K562 (cell line): Measurements from ENCODE around the gene SOCS2. TPM values are rescaled to one million over a fixed set of nuclear protein-coding genes. Genes with fewer than 3 reads are reported as not detected.

Experiments
- CREBBP ChIP-seq: IDR thresholded peaks from one replicate; pipeline ENCODE4 v1.6.1; 2012; ENCODE audit warnings: low read depth, mild to moderate bottlenecking, control low read depth, inconsistent platforms, low read length
- FOXM1 ChIP-seq, 2 experiments: fragments of 450-650 bp in 1 of 2; sonication (generic) in 1 of 2; formaldehyde crosslinking in 1 of 2; IDR thresholded peaks; 2 replicates each; pipeline versions ENCODE4 v1.6.1 to v1.9.0; 2017 to 2022; ENCODE audit warnings: low read depth in 2 of 2, mild to moderate bottlenecking in 2 of 2, missing genetic modification reagents in 1 of 2, moderate library complexity in 1 of 2
- FUS ChIP-seq: fragments of 200-400 bp; formaldehyde crosslinking; optimal IDR thresholded peaks from 2 replicates; pipeline ENCODE3; 2017; ENCODE audit warnings: low read depth, low read length
- GATAD2A ChIP-seq: fragments of 450-650 bp; IDR thresholded peaks from 2 replicates; pipeline ENCODE4 v1.6.1; 2017
- GATAD2B ChIP-seq: fragments of 450-650 bp; IDR thresholded peaks from 2 replicates; pipeline ENCODE4 v1.6.1; 2017; ENCODE audit warnings: mild to moderate bottlenecking, borderline replicate concordance
- JUN ChIP-seq, 2 experiments: sonication (generic) in 1 of 2; formaldehyde crosslinking in 1 of 2; IDR thresholded peaks; 2 replicates each; pipeline versions ENCODE4 v1.6.1 to v1.8.0; 2012 to 2022; ENCODE audit warnings: borderline replicate concordance in 2 of 2, mild to moderate bottlenecking in 2 of 2, improper control_type of control experiment in 1 of 2, low read depth in 1 of 2, low read length in 1 of 2, missing genetic modification reagents in 1 of 2
- KLF13 ChIP-seq: fragments of 450-650 bp; IDR thresholded peaks from 2 replicates; pipeline ENCODE4 v1.6.1; 2016; ENCODE audit warnings: missing genetic modification characterization, low read depth, mild to moderate bottlenecking, missing compliant biosample characterization, moderate library complexity, borderline replicate concordance
- MED1 ChIP-seq: sonication (generic); formaldehyde crosslinking; IDR thresholded peaks from 2 replicates; pipeline ENCODE4 v1.8.1; 2023; ENCODE audit warnings: missing genetic modification reagents, borderline replicate concordance
- MNT ChIP-seq, 2 experiments: fragments of 450-650 bp; conservative IDR thresholded peaks; 2 replicates each; pipeline ENCODE4 v1.6.1; 2017; ENCODE audit warnings: mild to moderate bottlenecking in 2 of 2, moderate library complexity in 2 of 2
- MYBL2 ChIP-seq, 2 experiments: fragments of 450-650 bp in 1 of 2; sonication (generic) in 1 of 2; formaldehyde crosslinking in 1 of 2; IDR thresholded peaks; 2 replicates each; pipeline versions ENCODE4 v1.6.1 to v1.8.1; 2017 to 2022; ENCODE audit warnings: borderline replicate concordance in 1 of 2, inconsistent platforms in 1 of 2, low read depth in 1 of 2, mild to moderate bottlenecking in 1 of 2, missing genetic modification reagents in 1 of 2, moderate library complexity in 1 of 2
- NR2C2 ChIP-seq, 2 experiments: fragments of 200-800 bp in 1 of 2; sonication (Bioruptor generic) in 1 of 2; sonication (generic) in 1 of 2; formaldehyde crosslinking in 1 of 2; IDR thresholded peaks; 2 replicates each; pipeline versions ENCODE4 v1.6.1 to v1.8.0; 2016 to 2022; ENCODE audit warnings: mild to moderate bottlenecking in 1 of 2, missing compliant biosample characterization in 1 of 2, missing genetic modification characterization in 1 of 2, missing genetic modification reagents in 1 of 2
- OTX1 ChIP-seq: fragments of 450-650 bp; formaldehyde crosslinking; IDR thresholded peaks from 2 replicates; pipeline ENCODE4 v1.4.0; 2022; ENCODE audit warnings: mild to moderate bottlenecking
- POLR2A ChIP-seq: fragments of 450-650 bp; conservative IDR thresholded peaks from 2 replicates; pipeline ENCODE4 v1.6.1; 2016
- RBM17 ChIP-seq: fragments of 200-400 bp; formaldehyde crosslinking; IDR thresholded peaks from 2 replicates; pipeline ENCODE4 v1.6.1; 2017; ENCODE audit warnings: low read depth, mild to moderate bottlenecking, low read length, borderline replicate concordance
- SOX6 ChIP-seq: fragments of 450-650 bp; IDR thresholded peaks from 2 replicates; pipeline ENCODE4 v1.6.1; 2014; ENCODE audit warnings: mild to moderate bottlenecking
- TCF7 ChIP-seq: sonication (generic); IDR thresholded peaks from 2 replicates; pipeline ENCODE4 v1.6.1; 2016; ENCODE audit warnings: antibody characterized with exemption, borderline replicate concordance
- TRIM25 ChIP-seq: fragments of 450-650 bp; IDR thresholded peaks from 2 replicates; pipeline ENCODE4 v1.7.0; 2016; ENCODE audit warnings: borderline replicate concordance
- ZFP1 ChIP-seq: fragments of 450-650 bp; formaldehyde crosslinking; IDR thresholded peaks from 2 replicates; pipeline ENCODE4 v1.4.0; 2020; ENCODE audit warnings: mild to moderate bottlenecking, mixed read lengths
- ZNF12 ChIP-seq: sonication (generic); formaldehyde crosslinking; IDR thresholded peaks from 2 replicates; pipeline ENCODE4 v1.4.0; 2020; ENCODE audit warnings: mild to moderate bottlenecking, missing genetic modification reagents
- ZNF324 ChIP-seq: fragments of 250-450 bp; sonication (Bioruptor Pico); IDR thresholded peaks from 2 replicates; pipeline ENCODE4 v1.4.0; 2020; ENCODE audit warnings: mild to moderate bottlenecking
- ZNF408 ChIP-seq: fragments of 250-450 bp; sonication (Bioruptor Pico); IDR thresholded peaks from 2 replicates; pipeline ENCODE4 v1.4.0; 2020; ENCODE audit warnings: low read depth, mild to moderate bottlenecking, moderate library complexity
- ZNF586 ChIP-seq: fragments of 450-650 bp; formaldehyde crosslinking; conservative IDR thresholded peaks from 2 replicates; pipeline ENCODE4 v1.4.0; 2020; ENCODE audit warnings: mild to moderate bottlenecking, moderate library complexity
- polyA plus RNA-seq, 8 experiments: library from polyadenylated mRNA; depleted of rRNA in 4 of 8; stranded (reverse) in 5 of 8; unstranded in 3 of 8; fragments of >200 nt; fragmentation: Nextera tagmentation in 2 of 8; fragmentation: Illumina TruSeq in 1 of 8; extraction: Ambion mirVana in 2 of 8; extraction: Trizol in 1 of 8; gene quantifications; 2 replicates each; pipeline versions ENCODE4 v1.2.1 to v1.2.3, GENCODE V29; 2011 to 2014; ENCODE audit warnings: inconsistent platforms in 1 of 8, missing spikeins in 1 of 8
- total RNA-seq, 7 experiments: library from RNA; depleted of rRNA in 6 of 7; stranded (reverse); fragments of >200 nt in 6 of 7; fragmentation: Illumina TruSeq in 2 of 7; extraction: Trizol in 2 of 7; gene quantifications; 2 replicates each; pipeline versions ENCODE4 v1.2.1 to v1.2.3, GENCODE V29; 2011 to 2021; ENCODE audit warnings: low replicate concordance in 1 of 7
- TF ChIP-seq, protein P1 (sequence below): sonication (generic); formaldehyde crosslinking; IDR thresholded peaks from 2 replicates; pipeline ENCODE4 v1.8.1; 2022; ENCODE audit warnings: missing genetic modification reagents

SOCS2 gene
- total and polyA plus RNA-seq, 9 of the 15 experiments (the other 6 are each of a cell fraction or from before 2014, with no cell fraction given) = 37.0 to 162 (median 98.7) TPM

DNA sequence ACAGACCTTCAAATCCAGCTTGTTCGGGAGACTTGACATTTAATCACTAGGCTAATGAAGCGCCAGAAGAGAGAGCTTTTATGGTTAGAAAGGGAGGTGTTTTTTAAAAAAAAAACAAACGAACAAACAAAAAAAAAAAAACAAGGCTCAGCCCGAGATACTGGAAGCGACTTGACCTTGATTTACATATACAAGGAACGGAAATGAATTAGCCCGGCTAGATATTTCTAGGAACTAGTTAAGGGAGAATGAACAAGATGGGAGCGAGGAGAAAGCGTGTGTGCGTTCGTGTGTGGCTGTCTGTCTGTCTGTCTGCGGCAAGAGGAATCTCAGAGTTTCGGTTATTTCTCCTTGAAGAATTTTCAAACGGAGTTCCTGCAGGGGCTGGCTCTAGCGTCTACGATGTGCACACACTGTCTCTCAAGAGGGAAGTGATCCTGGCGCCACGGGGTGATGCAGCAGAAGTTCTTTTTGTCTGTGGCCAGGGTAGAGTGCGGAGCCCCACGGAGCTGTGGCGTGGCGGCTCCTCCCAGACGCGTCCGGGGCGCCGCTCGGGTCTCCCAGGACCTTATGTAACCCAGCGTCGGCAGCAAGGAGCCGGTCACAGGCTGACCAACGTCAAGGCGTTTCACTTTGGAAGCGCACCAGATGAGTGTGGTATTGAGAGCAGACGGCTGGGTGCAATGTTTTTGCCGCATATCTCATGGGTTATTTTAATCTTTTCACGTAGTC, 18.8 kb downstream of the SOCS2 start (continued):
- no peak for TF ChIP-seq TRIM25
- no peak for TF ChIP-seq ZNF324
- TF ChIP-seq FOXM1 (IDR thresholded peaks at IDR 0.05; ENCODE audit: low read depth) = peak; percentile 35; the same call in 1 of the 2 replicates
- no peak for TF ChIP-seq FOXM1 (CRISPR knock-in tag; IDR thresholded peaks at IDR 0.05; ENCODE audit: low read depth)
- TF ChIP-seq MED1 (CRISPR knock-in tag) = no peak
- peak; percentile 80 for TF ChIP-seq ZNF12
- TF ChIP-seq GATAD2A = peak; percentile 90; the same call in 1 of the 2 replicates
- no peak for TF ChIP-seq RBM17
- TF ChIP-seq FUS = no peak
- TF ChIP-seq OTX1 (CRISPR knock-in tag) = no peak
- TF ChIP-seq GATAD2B = peak; percentile 68; the same call in 1 of the 2 replicates
- no peak for TF ChIP-seq ZNF408 (CRISPR knock-in tag)
- TF ChIP-seq MNT (conservative IDR thresholded peaks at IDR 0.05) = peak in 1 of 2 experiments; percentile 68; a peak in 3 of 4 replicates
- no peak for TF ChIP-seq NR2C2 (CRISPR knock-in tag; IDR thresholded peaks at IDR 0.05)
- TF ChIP-seq NR2C2 (tag; IDR thresholded peaks at IDR 0.05) = peak; percentile 56; the same call in 1 of the 2 replicates
- no peak for TF ChIP-seq ZNF586 (CRISPR knock-in tag)
- peak; percentile 88 for TF ChIP-seq POLR2A
- TF ChIP-seq, protein P1, sequence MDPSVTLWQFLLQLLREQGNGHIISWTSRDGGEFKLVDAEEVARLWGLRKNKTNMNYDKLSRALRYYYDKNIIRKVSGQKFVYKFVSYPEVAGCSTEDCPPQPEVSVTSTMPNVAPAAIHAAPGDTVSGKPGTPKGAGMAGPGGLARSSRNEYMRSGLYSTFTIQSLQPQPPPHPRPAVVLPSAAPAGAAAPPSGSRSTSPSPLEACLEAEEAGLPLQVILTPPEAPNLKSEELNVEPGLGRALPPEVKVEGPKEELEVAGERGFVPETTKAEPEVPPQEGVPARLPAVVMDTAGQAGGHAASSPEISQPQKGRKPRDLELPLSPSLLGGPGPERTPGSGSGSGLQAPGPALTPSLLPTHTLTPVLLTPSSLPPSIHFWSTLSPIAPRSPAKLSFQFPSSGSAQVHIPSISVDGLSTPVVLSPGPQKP = no peak
- TF ChIP-seq TCF7 = no peak
- no peak for TF ChIP-seq MYBL2 (IDR thresholded peaks at IDR 0.05; ENCODE audit: low read depth)
- no peak for TF ChIP-seq MYBL2 (CRISPR knock-in tag; IDR thresholded peaks at IDR 0.05; ENCODE audit: borderline replicate concordance)
- peak; percentile 73 for TF ChIP-seq SOX6
- TF ChIP-seq ZFP1 (CRISPR knock-in tag) = no peak
- TF ChIP-seq KLF13 (tag) = no peak
- TF ChIP-seq JUN (IDR thresholded peaks at IDR 0.05; ENCODE audit: borderline replicate concordance, low read depth, low read length) = peak; percentile 17; the same call in 1 of the 2 replicates
- TF ChIP-seq JUN (CRISPR knock-in tag; IDR thresholded peaks at IDR 0.05; ENCODE audit: borderline replicate concordance) = no peak
- no peak for TF ChIP-seq CREBBP
